Panc1 (cell line): Measurements from ENCODE around the gene APRT. TPM values are rescaled to one million over a fixed set of nuclear protein-coding genes. Genes with fewer than 3 reads are reported as not detected.
A peak's percentile ranks its signal among the peaks of the same experiment; 100 is the strongest.

Experiments used
- ATAC-seq: fragments of 200-7000 bp; cut with Tn5 transposase; 2 replicates; pipeline ENCODE4 v1.9.1; 2020; ENCODE audit warnings: mild to moderate bottlenecking, moderate library complexity
- BruUV-seq: library from RNA; stranded (reverse); fragments of 400-500 nt; replicated peaks from 2 replicates; lab custom pipeline; 2021; lab: Mats Ljungman, UMichigan
- CTCF ChIA-PET: fragments of 300-600 bp; sonication (Branson Sonifier 250); formaldehyde crosslinking; loops from one replicate; lab custom pipeline; 2022; ENCODE audit warnings: antibody characterized with exemption; lab: Charles Lee
- POLR2A ChIA-PET: fragments of 300-600 bp; sonication (Branson Sonifier 250); formaldehyde crosslinking; loops from one replicate; lab custom pipeline; 2022; ENCODE audit warnings: antibody characterized with exemption; lab: Charles Lee
- DNase-seq: peaks from one replicate; pipeline ENCODE4 v3.0.0-alpha.2; 2010; ENCODE audit warnings: low read depth, low spot score
- H3K27ac ChIP-seq: 2 replicates; pipeline ENCODE4 v1.5.1; 2011; ENCODE audit warnings: mild to moderate bottlenecking, low read length, inconsistent platforms
- H3K27me3 ChIP-seq: fragments of 200-500 bp; sonication (Bioruptor generic); 2 replicates; pipeline ENCODE4 v1.6.0; 2014; ENCODE audit warnings: low read length, inconsistent platforms; ENCODE audit not compliant: control insufficient read depth, insufficient read depth
- H3K36me3 ChIP-seq: fragments of 200-500 bp; sonication (Bioruptor generic); 2 replicates; pipeline ENCODE4 v1.5.1; 2014; ENCODE audit warnings: inconsistent platforms, mild to moderate bottlenecking, low read length, moderate library complexity; ENCODE audit not compliant: control insufficient read depth, insufficient read depth
- H3K4me1 ChIP-seq: 2 replicates; pipeline ENCODE4 v1.5.1; 2011; ENCODE audit warnings: inconsistent platforms, mild to moderate bottlenecking, low read length, moderate library complexity; ENCODE audit not compliant: control insufficient read depth, insufficient read depth
- H3K4me3 ChIP-seq, 2 experiments: 2 replicates each; pipeline ENCODE4 v1.5.1; 2011 to 2012; ENCODE audit warnings: low read depth in 2 of 2, low read length in 2 of 2, mild to moderate bottlenecking in 2 of 2, inconsistent platforms in 1 of 2, moderate library complexity in 1 of 2
- H3K9me3 ChIP-seq: fragments of 200-500 bp; sonication (Bioruptor generic); 2 replicates; pipeline ENCODE4 v1.5.1; 2014; ENCODE audit warnings: low read depth, mild to moderate bottlenecking, inconsistent platforms, low read length, moderate library complexity; ENCODE audit not compliant: control insufficient read depth, insufficient read depth
- CTCF ChIP-seq: fragments of 450-650 bp; IDR thresholded peaks from 2 replicates; pipeline ENCODE4 v1.5.1; 2017; ENCODE audit warnings: mild to moderate bottlenecking
- POLR2AphosphoS5 ChIP-seq: IDR thresholded peaks from 2 replicates; pipeline ENCODE4 v1.6.1; 2012; ENCODE audit warnings: mild to moderate bottlenecking, low read depth, low read length, moderate library complexity
- REST ChIP-seq, 2 experiments: IDR thresholded peaks; 2 replicates each; pipeline ENCODE4 v1.6.1; 2011 to 2012; ENCODE audit warnings: low read depth in 2 of 2, control low read depth in 1 of 2, low read length in 1 of 2, mild to moderate bottlenecking in 1 of 2, moderate library complexity in 1 of 2; ENCODE audit not compliant: insufficient read depth in 1 of 2
- SIN3A ChIP-seq: IDR thresholded peaks from 2 replicates; pipeline ENCODE4 v1.6.1; 2012; ENCODE audit warnings: low read depth, mild to moderate bottlenecking, low read length, moderate library complexity, borderline replicate concordance; ENCODE audit not compliant: insufficient read depth
- TCF7L2 ChIP-seq: IDR thresholded peaks from 2 replicates; pipeline ENCODE4 v1.6.1; 2011; ENCODE audit warnings: mild to moderate bottlenecking, low read depth, low read length, inconsistent platforms
- in situ Hi-C: cut with HindIII; loops from 2 replicates; pipeline ENCODE4 v1.10.0; 2016; ENCODE audit warnings: low sequenced_read_pairs, low pct_unique_long_range_greater_than_20kb
- intact Hi-C: fragments of 100-400 bp; cut with micrococcal nuclease; formaldehyde crosslinking; loops from one replicate; pipeline ENCODE4 v1.10.0; 2022; ENCODE audit not compliant: unreplicated experiment
- total RNA-seq: library from RNA; stranded (reverse); gene quantifications from one replicate; pipeline ENCODE4 v1.2.1, GENCODE V29; 2021; ENCODE audit not compliant: unreplicated experiment

Gene APRT
- total RNA-seq, 1 experiment from 2014 or later, result 231 TPM

DNA sequence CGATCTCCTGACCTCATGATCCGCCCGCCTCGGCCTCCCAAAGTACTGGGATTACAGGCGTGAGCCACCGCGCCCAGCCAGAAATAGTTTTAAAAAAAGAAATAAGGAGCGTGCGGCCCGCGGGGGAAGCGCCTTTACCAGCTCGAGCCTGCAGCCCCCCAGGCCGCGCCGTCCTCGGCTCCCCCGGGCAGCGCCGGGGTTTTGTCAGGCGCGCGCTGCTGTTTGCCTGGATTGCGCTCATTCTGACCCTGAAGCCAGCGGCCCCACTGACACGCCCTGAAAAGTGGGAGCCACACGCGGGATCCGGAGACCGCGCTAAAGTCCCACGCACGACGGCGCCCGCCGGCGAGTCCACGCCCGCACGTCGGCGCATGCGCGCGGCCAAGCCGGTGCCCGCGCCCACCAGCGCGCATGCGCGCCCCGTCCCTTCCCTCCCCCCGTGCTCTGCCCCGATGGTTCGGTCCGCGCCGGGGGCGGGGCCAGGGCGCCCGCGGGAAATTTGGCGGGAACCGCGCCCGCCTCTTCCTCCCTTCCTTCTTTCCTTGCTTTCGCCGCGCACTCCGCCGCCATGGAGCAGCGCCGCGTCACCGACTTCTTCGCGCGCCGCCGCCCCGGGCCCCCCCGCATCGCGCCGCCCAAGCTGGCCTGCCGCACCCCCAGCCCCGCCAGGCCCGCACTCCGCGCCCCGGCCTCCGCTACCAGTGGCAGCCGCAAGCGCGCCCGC lies 8.3 kb downstream of the APRT start, which contains the start of gene CDT1:
TSS of gene CDT1 (plus strand) at position 526 of the 724 bp plus-strand sequence. CDS start at position 569, 43 bp downstream.
- ChIA-PET POLR2A (interaction anchor here (0.6 kb wide), 1 partner anchor 348 kb away, joined by 3 read pairs; no protein-coding TSS in a partner anchor), CTCF (interaction anchor here (0.5 kb wide), 2 partner anchors 17 to 41 kb away, joined by 3 read pairs; no protein-coding TSS in a partner anchor)
- no peaks in the 10 kb centered on the region for H3K27me3 ChIP-seq
- peaks cover 4% of the 10 kb centered on the region; the same call in 1 of the 2 replicates for H3K36me3 ChIP-seq
- ATAC-seq (peak; percentile 52), DNase-seq (no peak)
- peak within 1 kb of the TSS; percentile 81 for H3K27ac ChIP-seq
- no TSS peak for BruUV-seq
- H3K9me3 ChIP-seq, result no peaks in the 10 kb centered on the region
- TF ChIP-seq TCF7L2, result no peak
- TF ChIP-seq SIN3A, result peak; percentile 81; the same call in 1 of the 2 replicates
- TF ChIP-seq POLR2AphosphoS5, result peak; percentile 66
- TF ChIP-seq REST (IDR thresholded peaks at IDR 0.05; ENCODE audit: insufficient read depth in 1 of 2, low read depth in 2 of 2, low read length in 1 of 2), result no peak
- TF ChIP-seq CTCF, result no peak
- H3K4me3 ChIP-seq, result peak within 1 kb of the TSS; percentile 58 to 64
- in situ Hi-C loops (no loop called here), intact Hi-C loops (no loop called here)
- peaks cover 4% of the 10 kb centered on the region; the same call in 1 of the 2 replicates for H3K4me1 ChIP-seq

DNA sequence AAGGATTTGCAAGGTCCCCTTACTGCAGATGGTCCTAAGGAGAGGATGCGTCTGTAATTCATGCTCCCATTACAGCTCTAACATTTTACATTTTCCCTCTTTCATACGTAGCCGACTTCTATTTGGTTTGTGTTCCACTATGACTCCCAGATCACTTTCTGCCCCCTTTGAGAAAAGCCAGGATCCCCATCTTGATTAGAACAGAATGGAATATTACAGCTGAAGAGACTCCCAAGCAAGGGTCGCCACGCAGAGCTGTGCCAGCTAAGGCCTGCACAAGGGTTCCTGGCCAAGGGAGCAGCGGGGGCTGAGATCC lies 11.5 kb downstream of the APRT start:
- no peak overlapping the region for H3K4me3 ChIP-seq
- no peaks in the 10 kb centered on the region for H3K27me3 ChIP-seq
- in situ Hi-C loops, result no loop called here
- BruUV-seq, result no TSS peak
- CTCF ChIA-PET, result no interaction called here
- DNase-seq, result no peak
- intact Hi-C loops, result no loop called here
- no peaks in the 10 kb centered on the region for H3K4me1 ChIP-seq
- no peak for ATAC-seq
- TF ChIP-seq CTCF (no peak), SIN3A (no peak), REST (IDR thresholded peaks at IDR 0.05; ENCODE audit: insufficient read depth in 1 of 2, low read depth in 2 of 2, low read length in 1 of 2) (no peak), POLR2AphosphoS5 (no peak), TCF7L2 (no peak)
- H3K36me3 ChIP-seq, result peaks cover 4% of the 10 kb centered on the region; the same call in 1 of the 2 replicates
- POLR2A ChIA-PET, result no interaction called here
- no peaks in the 10 kb centered on the region for H3K9me3 ChIP-seq
- no peak overlapping the region for H3K27ac ChIP-seq
